GM19468 (cell line): ENCODE measurements around the gene COL5A1.
"Not testable (repeated sequence)": the region's sequence is repeated elsewhere in the genome, so short reads cannot be mapped to it uniquely, and the experiment has no call there.

Experiments used
- ATAC-seq: cut with Tn5 transposase; IDR thresholded peaks from one replicate; pipeline ENCODE4 v1.9.1; 2021; ENCODE audit warnings: mild to moderate bottlenecking, moderate library complexity, moderate number of reproducible peaks; ENCODE audit not compliant: unreplicated experiment; ENCODE audit errors: extremely low read depth

The COL5A1 gene

GRCh38 chr9:134670851-134671281 lies 29.3 kb downstream of the COL5A1 start:
- no peak for ATAC-seq

DNA sequence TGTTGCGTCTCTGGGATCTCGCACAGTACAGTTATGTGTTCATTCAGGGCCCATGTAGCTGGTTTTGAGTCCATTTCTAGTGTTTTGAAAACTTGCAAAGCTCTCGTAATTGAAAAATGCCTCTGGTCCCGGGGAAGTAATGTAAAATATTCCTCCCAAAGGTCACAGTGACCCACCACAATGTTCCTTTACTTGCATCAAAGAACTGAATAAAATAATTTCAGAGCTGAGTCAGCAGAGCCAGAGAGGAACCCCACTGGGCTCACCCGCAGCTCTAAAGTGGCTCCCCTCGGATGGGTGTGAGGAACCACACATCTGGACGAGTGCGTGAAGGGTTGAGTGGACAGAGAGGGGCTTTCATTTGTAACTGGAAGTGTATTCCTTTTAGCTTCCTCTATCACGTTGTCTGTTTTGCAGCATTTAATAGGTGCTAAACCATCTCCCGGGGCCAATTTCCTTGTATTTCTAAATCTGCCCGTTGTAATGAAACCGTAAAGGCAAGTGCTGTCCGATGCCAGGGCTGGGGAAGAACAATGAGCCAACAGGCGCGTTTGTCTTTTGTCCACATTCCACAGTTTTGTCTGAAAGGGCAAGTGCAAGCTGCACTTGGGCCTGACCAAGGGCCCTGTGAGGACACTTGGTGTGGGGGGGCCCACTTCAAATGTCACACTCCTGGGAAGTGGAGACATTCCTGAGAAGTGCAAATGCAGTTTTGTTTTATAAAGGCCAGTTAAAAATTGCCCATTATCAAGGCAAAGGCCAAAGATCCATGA lies 29.9 kb downstream of the COL5A1 start:
- ATAC-seq = no peak

DNA sequence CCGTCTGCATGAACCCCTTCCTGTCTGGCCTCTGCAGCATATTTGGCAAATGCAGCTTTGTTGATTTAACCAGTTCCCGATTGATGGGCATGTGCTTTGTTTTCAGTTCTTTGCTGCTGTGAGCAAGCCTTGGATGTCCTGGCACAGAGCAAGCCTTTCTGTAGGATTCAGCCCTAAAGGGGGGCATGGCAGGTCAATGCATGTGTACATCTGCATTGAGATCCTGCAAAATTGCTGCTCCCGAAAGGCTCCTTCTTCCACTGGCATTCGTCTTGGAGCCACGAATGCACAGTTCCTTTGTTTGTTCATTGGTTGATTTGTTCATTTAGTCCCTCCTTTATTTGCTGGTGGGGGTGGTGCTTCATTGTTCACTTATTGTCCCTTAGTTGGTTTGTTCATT lies 34.8 kb downstream of the COL5A1 start:
- no peak for ATAC-seq

- no peak for ATAC-seq
These were observed 35.3 kb downstream of the COL5A1 start for GRCh38 chr9:134676886-134677285.

DNA sequence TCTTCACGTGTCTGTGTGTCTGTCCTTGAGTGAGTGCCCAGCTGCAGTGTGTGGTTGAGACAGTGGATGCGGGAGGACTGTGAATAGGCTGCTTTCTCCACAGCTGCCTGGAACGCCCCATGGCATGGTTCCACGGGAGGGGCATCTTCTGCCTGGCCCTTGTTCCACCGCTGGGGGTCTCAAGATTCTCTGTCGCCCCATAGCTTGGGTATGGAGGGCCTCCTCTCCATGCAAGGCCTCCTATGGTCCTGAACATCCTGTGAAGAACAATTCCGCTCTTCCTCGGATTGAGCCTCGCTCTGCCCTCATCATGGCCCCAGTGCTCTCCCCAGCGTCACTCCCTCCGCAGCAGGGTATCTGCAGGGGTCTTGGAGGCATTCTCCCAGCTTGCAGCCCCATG lies 36.1 kb downstream of the COL5A1 start:
- ATAC-seq = no peak

GRCh38 chr9:134678206-134678605 lies 36.6 kb downstream of the COL5A1 start:
- no peak for ATAC-seq

- ATAC-seq = no peak
These were observed 37.3 kb downstream of the COL5A1 start for GRCh38 chr9:134678666-134679443.

DNA sequence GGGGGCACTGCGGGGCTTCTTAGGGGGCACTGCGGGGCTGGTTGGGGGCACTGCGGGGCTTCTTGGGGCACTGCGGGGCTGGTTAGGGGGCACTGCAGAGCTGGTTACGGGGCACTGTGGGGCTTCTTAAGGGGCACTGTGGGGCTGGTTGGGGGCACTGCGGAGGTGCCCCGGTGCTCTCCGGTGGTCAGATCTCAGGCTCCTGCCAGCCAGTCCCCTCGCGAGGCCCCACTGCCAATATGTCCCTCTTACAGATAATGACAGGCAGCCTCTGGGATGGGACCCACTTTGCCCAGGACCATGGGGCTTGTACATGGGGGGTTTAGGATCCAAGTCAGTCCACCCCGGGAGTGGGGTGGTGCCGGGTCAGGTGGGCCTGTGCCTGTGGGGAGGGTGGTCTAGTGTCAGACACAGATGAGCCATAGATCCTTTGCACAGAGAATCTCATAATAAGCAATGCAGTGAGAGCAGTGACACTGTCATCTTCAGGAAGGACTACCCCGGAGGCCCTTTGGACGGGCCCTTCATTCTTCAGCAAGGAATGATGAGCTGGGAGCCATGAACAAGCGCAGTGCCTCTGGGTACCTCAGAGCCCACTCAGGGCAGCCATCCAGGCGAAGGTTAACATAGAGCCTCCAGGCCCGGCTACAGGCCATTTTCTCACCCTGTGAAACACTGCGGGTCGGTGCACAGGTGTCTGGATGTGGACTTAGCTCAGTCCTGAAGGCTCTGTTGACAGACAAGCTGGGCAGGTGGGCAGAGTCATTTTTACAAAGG lies 38.2 kb downstream of the COL5A1 start:
- no peak for ATAC-seq

DNA sequence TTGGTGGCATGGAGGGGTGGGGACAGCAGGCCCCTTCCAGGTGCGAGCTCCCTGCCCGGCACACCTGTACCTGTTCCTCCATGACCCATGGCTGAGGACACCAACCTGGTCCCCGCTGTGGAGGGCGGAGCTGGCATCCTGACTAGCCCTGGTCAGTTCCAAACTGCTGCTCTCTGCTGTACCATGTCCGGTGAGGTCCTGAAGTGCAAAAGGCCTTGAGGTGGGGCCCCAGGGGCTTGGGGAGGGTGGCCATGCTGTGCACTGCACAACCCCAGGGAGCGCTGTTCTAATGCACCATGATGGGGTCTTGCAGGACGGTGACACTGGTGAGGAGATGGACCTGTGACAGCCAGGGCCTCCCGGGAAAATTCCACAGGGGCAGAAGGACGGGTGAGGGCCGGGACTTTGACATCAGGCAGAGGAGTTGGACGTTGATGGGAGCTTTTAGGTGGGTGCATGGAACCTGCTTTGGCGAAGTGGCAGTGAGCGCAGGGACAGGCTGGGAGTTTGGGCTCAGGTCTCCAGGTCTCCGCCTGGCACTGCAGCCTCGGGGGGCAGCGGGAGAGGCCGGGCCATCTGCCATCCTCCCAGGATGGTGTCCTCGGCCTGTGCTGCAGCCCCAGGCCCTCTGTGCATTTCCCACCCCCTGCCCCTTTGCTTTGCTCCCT lies 38.9 kb downstream of the COL5A1 start:
- ATAC-seq = no peak

- ATAC-seq = no peak
These were observed 39.6 kb downstream of the COL5A1 start for GRCh38 chr9:134681061-134681661.

DNA sequence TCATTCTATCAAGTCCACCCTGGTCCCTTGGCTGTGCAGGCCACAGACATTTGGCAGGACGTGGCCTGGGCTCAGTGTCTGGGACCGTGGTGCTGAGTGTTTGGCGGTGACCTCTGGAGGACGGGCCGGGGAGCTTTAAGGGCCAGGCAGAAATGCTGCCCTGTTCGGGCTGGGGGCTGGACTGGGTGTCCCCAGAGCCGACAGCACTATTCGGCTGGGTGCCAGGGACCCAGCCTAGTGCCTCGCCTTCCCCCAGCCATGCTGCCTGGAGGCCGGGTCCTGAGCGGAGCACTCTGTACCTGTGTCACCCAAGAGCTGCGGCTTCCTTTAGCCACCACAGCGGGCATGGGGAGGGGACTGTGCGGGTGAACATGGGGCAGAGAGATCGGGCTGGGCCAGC lies 40.4 kb downstream of the COL5A1 start:
- ATAC-seq = no peak

GRCh38 chr9:134682651-134683364 lies 41.2 kb downstream of the COL5A1 start:
- no peak for ATAC-seq

- ATAC-seq = no peak
These were observed 42.2 kb downstream of the COL5A1 start for GRCh38 chr9:134683714-134684374.

- no peak for ATAC-seq
These were observed 42.7 kb downstream of the COL5A1 start for GRCh38 chr9:134684375-134684723.

GRCh38 chr9:134684941-134685340 lies 43.3 kb downstream of the COL5A1 start:
- not testable (repeated sequence) for ATAC-seq

DNA sequence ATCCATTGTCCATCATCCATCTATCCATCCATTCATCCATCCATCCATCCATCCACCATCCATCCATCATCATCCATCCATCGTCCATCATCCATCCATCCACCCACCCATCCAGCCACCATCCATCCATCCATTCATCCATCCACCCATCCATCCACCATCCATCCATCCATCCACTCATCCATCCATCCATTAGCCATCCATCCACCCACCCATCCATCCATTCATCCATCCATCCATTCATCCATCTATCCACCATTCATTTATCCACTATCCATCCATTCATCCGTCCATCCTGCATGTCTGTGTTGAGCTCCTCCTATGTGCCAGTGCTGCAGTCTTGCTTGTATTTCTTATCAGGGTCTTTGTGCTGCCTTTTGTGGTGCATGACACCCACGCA lies 44.2 kb downstream of the COL5A1 start:
- ATAC-seq = no peak

DNA sequence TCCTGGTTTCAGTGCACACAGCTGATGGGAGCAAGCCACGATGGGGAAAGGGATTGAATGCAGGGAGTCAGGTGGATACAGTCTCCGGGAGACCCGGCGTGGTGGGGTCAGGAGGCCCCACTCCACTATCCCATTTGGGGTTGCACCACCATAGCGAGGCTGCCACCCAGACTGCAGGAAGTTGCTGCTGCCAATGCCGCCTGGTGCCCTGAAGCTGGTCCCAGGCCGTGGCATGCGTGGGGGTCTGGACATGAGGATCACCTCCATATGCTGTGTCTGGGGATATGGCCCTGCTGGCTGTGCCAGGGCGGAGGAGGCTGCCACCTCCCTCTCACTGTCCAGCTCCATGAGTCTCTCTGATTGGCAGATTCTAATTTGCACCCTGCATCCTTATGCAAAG lies 45.3 kb downstream of the COL5A1 start:
- ATAC-seq = no peak

GRCh38 chr9:134687556-134687955 lies 46.0 kb downstream of the COL5A1 start:
- ATAC-seq = no peak

- no peak for ATAC-seq
These were observed 46.6 kb downstream of the COL5A1 start for GRCh38 chr9:134688231-134688630.
